GM12878 (cell line): Measurements from ENCODE around the gene SMAP1. TPM values are rescaled to one million over a fixed set of nuclear protein-coding genes. Genes with fewer than 3 reads are reported as not detected.

ENCODE experiments used
- ATAC-seq: fragments of 200-7000 bp; cut with Tn5 transposase; 3 replicates; pipeline ENCODE4 v1.9.1; 2020; ENCODE audit warnings: mild to moderate bottlenecking, moderate library complexity
- BruUV-seq: library from RNA; stranded (reverse); fragments of 400-500 nt; replicated peaks from 2 replicates; lab custom pipeline; 2021; lab: Mats Ljungman, UMichigan
- CTCF ChIA-PET: fragments of 300-600 bp; sonication (Branson Sonifier 250); formaldehyde crosslinking; extraction: SDS; loops from one replicate; lab custom pipeline; 2021; ENCODE audit warnings: inconsistent platforms; lab: Yijun Ruan, JAX
- POLR2A ChIA-PET: fragments of 350-600 bp; formaldehyde crosslinking; extraction: SDS; loops from one replicate; lab custom pipeline; 2021; ENCODE audit warnings: inconsistent platforms; lab: Charles Lee
- RAD21 ChIA-PET: fragments of 300-600 bp; sonication (Branson Sonifier 250); formaldehyde crosslinking; loops from one replicate; lab custom pipeline; 2023; ENCODE audit warnings: antibody characterized with exemption; ENCODE audit not compliant: unreplicated experiment; lab: Charles Lee
- SMC1A ChIA-PET: fragments of 300-600 bp; sonication (Branson Sonifier 250); formaldehyde crosslinking; loops from one replicate; lab custom pipeline; 2023; ENCODE audit not compliant: unreplicated experiment, uncharacterized antibody; lab: Charles Lee
- DNase-seq: peaks from one replicate; pipeline ENCODE4 v3.0.0-alpha.2; 2011; ENCODE audit warnings: low read depth, low spot score
- FAIRE-seq: peaks from 3 replicates; lab custom pipeline; 2011; peaks lifted over from hg19 to GRCh38; lab: Jason Lieb, UNC
- H2AFZ ChIP-seq: 2 replicates; pipeline ENCODE4 v1.6.0; 2011; ENCODE audit warnings: low read depth, low read length, control low read depth; ENCODE audit not compliant: control insufficient read depth
- H3K27ac ChIP-seq: 2 replicates; pipeline ENCODE4 v1.5.1; 2011; ENCODE audit warnings: control low read depth; ENCODE audit not compliant: control insufficient read depth, insufficient read depth
- H3K27me3 ChIP-seq, 2 experiments: replicated peaks in 1 of 2; 2 replicates each; pipeline versions ENCODE4 v1.6.0 to v1.6.1; 2011; ENCODE audit warnings: low read length in 1 of 2; ENCODE audit not compliant: control insufficient read depth in 2 of 2, insufficient read depth in 2 of 2
- H3K36me3 ChIP-seq, 2 experiments: 2 replicates each; pipeline ENCODE4 v1.5.1; 2011; ENCODE audit warnings: low read length in 1 of 2; ENCODE audit not compliant: control insufficient read depth in 2 of 2, insufficient read depth in 2 of 2
- H3K4me1 ChIP-seq: 2 replicates; pipeline ENCODE4 v1.6.1; 2011; ENCODE audit warnings: mild to moderate bottlenecking, low read length, moderate library complexity, mixed read lengths; ENCODE audit not compliant: control insufficient read depth, insufficient read depth
- H3K4me2 ChIP-seq: 2 replicates; pipeline ENCODE4 v1.6.0; 2011; ENCODE audit warnings: control low read depth; ENCODE audit not compliant: control insufficient read depth, insufficient read depth
- H3K4me3 ChIP-seq: fragments of 200-600 bp; sonication (generic); 2 replicates; pipeline ENCODE4 v1.5.1; 2016
- H3K79me2 ChIP-seq: 2 replicates; pipeline ENCODE4 v1.6.0; 2011; ENCODE audit warnings: low read length; ENCODE audit not compliant: control insufficient read depth, insufficient read depth
- H3K9ac ChIP-seq: 2 replicates; pipeline ENCODE4 v1.8.0; 2011; ENCODE audit warnings: low read length, control low read depth, mixed read lengths; ENCODE audit not compliant: control insufficient read depth, insufficient read depth
- H3K9me3 ChIP-seq: replicated peaks from 3 replicates; pipeline ENCODE4 v1.5.1; 2011; ENCODE audit warnings: mild to moderate bottlenecking, low read length; ENCODE audit not compliant: control insufficient read depth, insufficient read depth
- H4K20me1 ChIP-seq: 2 replicates; pipeline ENCODE4 v1.6.0; 2011; ENCODE audit not compliant: control insufficient read depth, insufficient read depth
- EP300 ChIP-seq, 2 experiments: fragments of 150-350 bp in 1 of 2; IDR thresholded peaks; 2 replicates each; pipeline ENCODE4 v1.6.1; 2011 to 2012; ENCODE audit warnings: low read depth in 2 of 2, low read length in 2 of 2, borderline replicate concordance in 1 of 2, improper control_type of control experiment in 1 of 2, inconsistent platforms in 1 of 2; ENCODE audit not compliant: control insufficient read depth in 1 of 2
- KLF5 ChIP-seq: fragments of 450-650 bp; IDR thresholded peaks from 2 replicates; pipeline ENCODE4 v1.6.1; 2014; ENCODE audit warnings: mild to moderate bottlenecking; ENCODE audit not compliant: partially characterized antibody
- NFYA ChIP-seq: IDR thresholded peaks from 2 replicates; pipeline ENCODE4 v1.6.1; 2011; ENCODE audit warnings: low read depth, mild to moderate bottlenecking, low read length, improper control_type of control experiment, borderline replicate concordance
- NR2F1 ChIP-seq: fragments of 450-650 bp; conservative IDR thresholded peaks from 2 replicates; pipeline ENCODE4 v1.6.1; 2017; ENCODE audit warnings: mild to moderate bottlenecking
- POLR2AphosphoS2 ChIP-seq: IDR thresholded peaks from 2 replicates; pipeline ENCODE4 v1.6.1; 2011; ENCODE audit warnings: low read depth, mild to moderate bottlenecking, low read length, improper control_type of control experiment, moderate library complexity
- RAD21 ChIP-seq: IDR thresholded peaks from 2 replicates; pipeline ENCODE4 v1.6.1; 2011; ENCODE audit warnings: mild to moderate bottlenecking, low read depth, low read length, moderate library complexity; ENCODE audit not compliant: insufficient read depth
- RELA ChIP-seq: fragments of 450-650 bp; IDR thresholded peaks from 2 replicates; pipeline ENCODE4 v1.8.0; 2014; ENCODE audit warnings: borderline replicate concordance; ENCODE audit not compliant: partially characterized antibody
- SIN3A ChIP-seq: IDR thresholded peaks from 2 replicates; pipeline ENCODE4 v1.6.1; 2012; ENCODE audit warnings: low read depth, low read length, improper control_type of control experiment
- SREBF2 ChIP-seq: IDR thresholded peaks from 2 replicates; pipeline ENCODE4 v1.6.1; 2012; ENCODE audit warnings: mild to moderate bottlenecking, low read length
- ZBED1 ChIP-seq: IDR thresholded peaks from 2 replicates; pipeline ENCODE4 v1.6.1; 2016; ENCODE audit warnings: borderline replicate concordance
- WGBS: methylation state at CpG from one replicate; pipeline ENCODE4 v1.1.6; 2016; ENCODE audit warnings: low lambda C conversion rate; ENCODE audit not compliant: insufficient replicate concordance, insufficient coverage; ENCODE audit errors: missing lambda C conversion rate; 5-methylcytosine and 5-hydroxymethylcytosine counted together
- in situ Hi-C: fragments of 300-500 bp; cut with MboI; formaldehyde crosslinking; loops from 9 replicates; pipeline ENCODE4 v1.14.3; 2018; ENCODE audit warnings: mixed read lengths
- intact Hi-C: fragments of 100-400 bp; cut with micrococcal nuclease; formaldehyde crosslinking; loops from one replicate; pipeline ENCODE4 v1.14.2; 2022; ENCODE audit not compliant: unreplicated experiment
- polyA plus RNA-seq, 11 experiments: library from polyadenylated mRNA; depleted of rRNA in 4 of 11; unstranded in 6 of 11; stranded (reverse) in 5 of 11; fragments of >200 nt; fragmentation: Nextera tagmentation in 4 of 11; fragmentation: Illumina TruSeq in 1 of 11; extraction: Ambion mirVana in 4 of 11; extraction: Trizol in 1 of 11; gene quantifications; 1 replicate in 1 of 11; 2 replicates in 10 of 11; pipeline versions ENCODE4 v1.2.1 to v1.2.3, GENCODE V29; 2011 to 2016; ENCODE audit warnings: inconsistent platforms in 2 of 11, missing spikeins in 2 of 11, low read depth in 1 of 11
- total RNA-seq, 4 experiments: library from RNA; depleted of rRNA in 3 of 4; stranded (reverse); fragments of >200 nt in 3 of 4; fragmentation: Illumina TruSeq in 1 of 4; extraction: Trizol in 1 of 4; gene quantifications; 2 replicates each; pipeline versions ENCODE4 v1.2.1 to v1.2.3, GENCODE V29; 2013 to 2021
- TF ChIP-seq, protein P1 (sequence below): fragments of 450-650 bp; formaldehyde crosslinking; IDR thresholded peaks from 2 replicates; pipeline ENCODE4 v1.4.0; 2020; ENCODE audit warnings: mild to moderate bottlenecking, moderate library complexity
- TF ChIP-seq, protein P2 (sequence below): fragments of 450-650 bp; IDR thresholded peaks from 2 replicates; pipeline ENCODE4 v1.6.1; 2016; ENCODE audit warnings: mild to moderate bottlenecking
- TF ChIP-seq, protein P3 (sequence below): IDR thresholded peaks from 2 replicates; pipeline ENCODE4 v1.6.1; 2012; ENCODE audit warnings: low read depth, low read length, improper control_type of control experiment

Gene SMAP1
- total and polyA plus RNA-seq, 10 of the 15 experiments (the other 5 are each of a cell fraction or from before 2014, with no cell fraction given) = 13.7 to 33.9 (median 25.3) TPM

DNA sequence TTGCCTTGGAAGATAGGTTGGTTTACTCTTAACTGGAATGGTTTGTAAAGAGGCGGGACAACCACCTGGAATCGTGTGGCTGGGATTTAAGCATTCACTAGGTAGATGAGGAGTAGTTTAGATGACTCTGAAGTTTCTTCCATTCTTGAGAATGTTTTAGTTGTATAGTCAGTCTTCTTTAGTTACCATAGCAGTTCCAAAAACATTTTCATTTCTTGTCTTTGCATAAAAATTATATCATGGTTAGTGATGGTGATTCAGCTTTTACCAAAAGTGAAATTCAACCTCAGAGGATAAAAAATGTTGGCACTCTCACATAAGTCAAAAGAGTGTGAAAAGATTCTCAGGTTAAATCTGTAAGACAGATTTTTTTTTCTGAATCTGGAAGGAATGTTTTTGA is 70.3 kb downstream of the SMAP1 start (continued):
- no peak for TF ChIP-seq RELA
- no peak for TF ChIP-seq KLF5
- TF ChIP-seq NR2F1 = no peak
- TF ChIP-seq SIN3A = no peak
- TF ChIP-seq, protein P1, sequence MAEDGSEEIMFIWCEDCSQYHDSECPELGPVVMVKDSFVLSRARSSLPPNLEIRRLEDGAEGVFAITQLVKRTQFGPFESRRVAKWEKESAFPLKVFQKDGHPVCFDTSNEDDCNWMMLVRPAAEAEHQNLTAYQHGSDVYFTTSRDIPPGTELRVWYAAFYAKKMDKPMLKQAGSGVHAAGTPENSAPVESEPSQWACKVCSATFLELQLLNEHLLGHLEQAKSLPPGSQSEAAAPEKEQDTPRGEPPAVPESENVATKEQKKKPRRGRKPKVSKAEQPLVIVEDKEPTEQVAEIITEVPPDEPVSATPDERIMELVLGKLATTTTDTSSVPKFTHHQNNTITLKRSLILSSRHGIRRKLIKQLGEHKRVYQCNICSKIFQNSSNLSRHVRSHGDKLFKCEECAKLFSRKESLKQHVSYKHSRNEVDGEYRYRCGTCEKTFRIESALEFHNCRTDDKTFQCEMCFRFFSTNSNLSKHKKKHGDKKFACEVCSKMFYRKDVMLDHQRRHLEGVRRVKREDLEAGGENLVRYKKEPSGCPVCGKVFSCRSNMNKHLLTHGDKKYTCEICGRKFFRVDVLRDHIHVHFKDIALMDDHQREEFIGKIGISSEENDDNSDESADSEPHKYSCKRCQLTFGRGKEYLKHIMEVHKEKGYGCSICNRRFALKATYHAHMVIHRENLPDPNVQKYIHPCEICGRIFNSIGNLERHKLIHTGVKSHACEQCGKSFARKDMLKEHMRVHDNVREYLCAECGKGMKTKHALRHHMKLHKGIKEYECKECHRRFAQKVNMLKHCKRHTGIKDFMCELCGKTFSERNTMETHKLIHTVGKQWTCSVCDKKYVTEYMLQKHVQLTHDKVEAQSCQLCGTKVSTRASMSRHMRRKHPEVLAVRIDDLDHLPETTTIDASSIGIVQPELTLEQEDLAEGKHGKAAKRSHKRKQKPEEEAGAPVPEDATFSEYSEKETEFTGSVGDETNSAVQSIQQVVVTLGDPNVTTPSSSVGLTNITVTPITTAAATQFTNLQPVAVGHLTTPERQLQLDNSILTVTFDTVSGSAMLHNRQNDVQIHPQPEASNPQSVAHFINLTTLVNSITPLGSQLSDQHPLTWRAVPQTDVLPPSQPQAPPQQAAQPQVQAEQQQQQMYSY (CRISPR knock-in tag) = no peak
- TF ChIP-seq EP300 (IDR thresholded peaks at IDR 0.05; ENCODE audit: borderline replicate concordance in 1 of 2, control insufficient read depth in 1 of 2, low read depth in 2 of 2, low read length in 2 of 2) = no peak

DNA sequence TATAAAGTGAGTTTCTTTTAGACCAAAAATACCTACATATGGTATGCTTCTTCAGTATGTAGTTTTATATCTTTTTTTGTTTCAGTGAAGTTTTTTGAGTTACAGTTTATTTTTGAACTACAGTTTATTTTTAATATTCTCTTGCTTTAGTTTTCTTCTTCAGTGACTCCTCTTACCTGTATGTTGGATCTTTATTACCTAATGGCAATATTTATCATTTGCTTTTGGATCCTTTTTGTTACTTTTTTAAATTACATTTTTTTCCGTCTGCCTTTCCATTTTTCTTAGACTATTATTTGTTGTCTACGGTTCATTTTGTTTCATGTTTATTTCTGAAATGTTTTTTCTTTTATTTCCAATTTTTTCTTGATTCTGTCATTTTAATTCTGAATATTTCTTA is 71.9 kb downstream of the SMAP1 start:
- H3K79me2 ChIP-seq = no peaks in the 10 kb centered on the region
- no peaks in the 10 kb centered on the region for H3K27me3 ChIP-seq
- H3K4me2 ChIP-seq = no peak overlapping the region
- ATAC-seq (no peak), FAIRE-seq (no peak), DNase-seq (no peak)
- peaks cover 16% of the 10 kb centered on the region for H3K9me3 ChIP-seq
- ChIA-PET SMC1A (interaction anchor here (0.8 kb wide), 2 partner anchors 9 to 21 kb away, joined by 3 to 5 read pairs; no protein-coding TSS in a partner anchor), CTCF (interaction anchor here (1.2 to 1.3 kb wide), 2 partner anchors 22 to 145 kb away, joined by 5 read pairs; no protein-coding TSS in a partner anchor), RAD21 (no interaction called here), POLR2A (no interaction called here)
- no TSS peak for BruUV-seq
- H3K27ac ChIP-seq = no peak overlapping the region
- 98% methylated on average over 2 of the region's 2 CpGs for WGBS
- H2AFZ ChIP-seq = no peak overlapping the region
- H4K20me1 ChIP-seq = no peaks in the 10 kb centered on the region
- H3K36me3 ChIP-seq = peaks cover 2 to 4% of the 10 kb centered on the region in 2 experiments; a peak in 3 of 4 replicates
- in situ Hi-C loops (no loop called here), intact Hi-C loops (no loop called here)
- H3K4me3 ChIP-seq = no peak overlapping the region
- no peak overlapping the region for H3K9ac ChIP-seq
- no peaks in the 10 kb centered on the region for H3K4me1 ChIP-seq
- TF ChIP-seq POLR2AphosphoS2 = no peak
- TF ChIP-seq NFYA = no peak
- TF ChIP-seq, protein P2, sequence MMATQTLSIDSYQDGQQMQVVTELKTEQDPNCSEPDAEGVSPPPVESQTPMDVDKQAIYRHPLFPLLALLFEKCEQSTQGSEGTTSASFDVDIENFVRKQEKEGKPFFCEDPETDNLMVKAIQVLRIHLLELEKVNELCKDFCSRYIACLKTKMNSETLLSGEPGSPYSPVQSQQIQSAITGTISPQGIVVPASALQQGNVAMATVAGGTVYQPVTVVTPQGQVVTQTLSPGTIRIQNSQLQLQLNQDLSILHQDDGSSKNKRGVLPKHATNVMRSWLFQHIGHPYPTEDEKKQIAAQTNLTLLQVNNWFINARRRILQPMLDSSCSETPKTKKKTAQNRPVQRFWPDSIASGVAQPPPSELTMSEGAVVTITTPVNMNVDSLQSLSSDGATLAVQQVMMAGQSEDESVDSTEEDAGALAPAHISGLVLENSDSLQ = no peak
- TF ChIP-seq, protein P1 (CRISPR knock-in tag) = no peak
- no peak for TF ChIP-seq RAD21
- TF ChIP-seq, protein P3, sequence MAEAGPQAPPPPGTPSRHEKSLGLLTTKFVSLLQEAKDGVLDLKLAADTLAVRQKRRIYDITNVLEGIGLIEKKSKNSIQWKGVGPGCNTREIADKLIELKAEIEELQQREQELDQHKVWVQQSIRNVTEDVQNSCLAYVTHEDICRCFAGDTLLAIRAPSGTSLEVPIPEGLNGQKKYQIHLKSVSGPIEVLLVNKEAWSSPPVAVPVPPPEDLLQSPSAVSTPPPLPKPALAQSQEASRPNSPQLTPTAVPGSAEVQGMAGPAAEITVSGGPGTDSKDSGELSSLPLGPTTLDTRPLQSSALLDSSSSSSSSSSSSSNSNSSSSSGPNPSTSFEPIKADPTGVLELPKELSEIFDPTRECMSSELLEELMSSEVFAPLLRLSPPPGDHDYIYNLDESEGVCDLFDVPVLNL = no peak
- no peak for TF ChIP-seq SREBF2
- TF ChIP-seq ZBED1 = no peak
